ENCODE data around the gene DDX10.

DNA sequence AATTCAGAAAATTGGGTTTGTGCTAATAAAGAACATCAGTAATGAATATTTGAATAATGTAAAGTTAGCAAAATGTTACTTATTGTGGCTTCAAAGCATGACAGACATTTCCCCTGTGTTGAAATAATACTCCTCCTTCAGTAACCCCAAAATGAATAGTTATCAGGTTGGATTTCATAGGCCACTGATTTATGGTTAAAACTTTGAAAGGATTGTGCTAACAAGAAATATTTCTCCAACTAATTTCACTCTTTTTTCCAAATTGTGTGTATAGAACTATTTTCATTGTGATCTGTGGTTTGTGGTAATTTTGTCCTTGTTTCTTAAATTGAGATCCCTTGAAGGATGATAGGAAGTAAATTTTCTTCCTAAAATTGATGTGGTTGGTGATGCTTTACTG lies 7.9 kb downstream of the DDX10 start:
- TF ChIP-seq, protein P1, sequence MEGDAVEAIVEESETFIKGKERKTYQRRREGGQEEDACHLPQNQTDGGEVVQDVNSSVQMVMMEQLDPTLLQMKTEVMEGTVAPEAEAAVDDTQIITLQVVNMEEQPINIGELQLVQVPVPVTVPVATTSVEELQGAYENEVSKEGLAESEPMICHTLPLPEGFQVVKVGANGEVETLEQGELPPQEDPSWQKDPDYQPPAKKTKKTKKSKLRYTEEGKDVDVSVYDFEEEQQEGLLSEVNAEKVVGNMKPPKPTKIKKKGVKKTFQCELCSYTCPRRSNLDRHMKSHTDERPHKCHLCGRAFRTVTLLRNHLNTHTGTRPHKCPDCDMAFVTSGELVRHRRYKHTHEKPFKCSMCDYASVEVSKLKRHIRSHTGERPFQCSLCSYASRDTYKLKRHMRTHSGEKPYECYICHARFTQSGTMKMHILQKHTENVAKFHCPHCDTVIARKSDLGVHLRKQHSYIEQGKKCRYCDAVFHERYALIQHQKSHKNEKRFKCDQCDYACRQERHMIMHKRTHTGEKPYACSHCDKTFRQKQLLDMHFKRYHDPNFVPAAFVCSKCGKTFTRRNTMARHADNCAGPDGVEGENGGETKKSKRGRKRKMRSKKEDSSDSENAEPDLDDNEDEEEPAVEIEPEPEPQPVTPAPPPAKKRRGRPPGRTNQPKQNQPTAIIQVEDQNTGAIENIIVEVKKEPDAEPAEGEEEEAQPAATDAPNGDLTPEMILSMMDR (IDR thresholded peaks at IDR 0.05): no peak
- no peak for TF ChIP-seq POLR2A (IDR thresholded peaks at IDR 0.05)

Measured in uterus (tissue), 2 donors.